CD1c-positive myeloid dendritic cell (primary cell): ENCODE results near the gene FHIP1B.
"Not testable (repeated sequence)": the region's sequence is repeated elsewhere in the genome, so short reads cannot be mapped to it uniquely, and the experiment has no call there.

Experiments used
- DNase-seq: peaks from one replicate; pipeline ENCODE4 v3.0.0-alpha.2; 2016; ENCODE audit errors: extremely low spot score

Gene FHIP1B

GRCh38 chr11:6234387-6235107 is at the start of gene FHIP1B:
TSS of gene FHIP1B (minus strand) at chr11:6234636. CDS start at chr11:6224516, 10,120 bp downstream.
- peak; percentile 99 for DNase-seq

DNA sequence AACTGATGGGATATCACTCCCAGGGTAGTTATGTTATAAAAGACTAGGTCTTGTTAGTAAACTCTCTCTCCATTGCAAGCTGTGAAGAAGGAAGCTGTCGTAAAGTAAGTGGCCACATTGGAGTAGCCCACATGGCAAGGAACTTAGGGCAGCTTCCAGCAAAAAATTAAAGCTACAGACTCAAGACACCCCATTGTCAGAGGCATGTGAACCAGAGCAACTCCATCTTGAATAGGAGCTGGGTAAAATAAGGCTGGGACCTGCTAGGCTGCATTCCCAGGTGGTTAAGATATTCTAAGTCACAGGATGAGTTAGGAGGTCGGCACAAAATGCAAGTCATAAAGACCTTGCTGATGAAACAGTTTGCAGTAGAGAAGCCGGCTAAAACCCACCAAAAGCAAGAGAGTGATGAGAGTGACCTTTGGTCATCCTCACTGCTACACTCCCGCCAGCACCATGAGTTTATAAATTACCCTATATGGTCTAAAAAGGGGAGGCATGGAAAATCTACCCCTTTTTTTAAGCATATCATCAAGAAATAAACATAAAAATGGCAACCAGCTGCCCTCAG is 49.1 kb upstream of the FHIP1B start:
- no peak for DNase-seq

DNA sequence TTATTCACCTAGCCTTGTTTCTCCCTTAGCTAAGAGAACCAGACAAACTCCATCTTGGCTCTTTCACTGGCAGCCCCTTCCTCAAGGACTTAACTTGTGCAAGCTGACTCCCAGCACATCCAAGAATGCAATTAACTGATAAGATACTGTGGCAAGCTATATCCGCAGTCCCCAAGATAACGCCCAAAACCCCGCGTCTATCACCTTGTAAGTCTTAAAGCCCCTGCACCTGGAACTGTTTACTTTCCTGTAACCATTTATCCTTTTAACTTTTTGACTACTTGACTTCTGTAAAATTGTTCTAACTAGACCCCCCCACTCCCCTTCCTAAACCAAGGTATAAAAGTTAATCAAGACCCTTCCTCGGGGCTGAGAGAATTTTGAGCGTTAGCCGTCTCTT is 46.4 kb upstream of the FHIP1B start:
- DNase-seq, result not testable (repeated sequence)

GRCh38 chr11:6273188-6273587 is 38.8 kb upstream of the FHIP1B start:
- no peak for DNase-seq

- no peak for DNase-seq
Measured at GRCh38 chr11:6271598-6271997, 37.2 kb upstream of the FHIP1B start.

- no peak for DNase-seq
Measured at GRCh38 chr11:6270584-6271246, 36.3 kb upstream of the FHIP1B start.

GRCh38 chr11:6269994-6270393 is 35.6 kb upstream of the FHIP1B start:
- DNase-seq, result peak; percentile 11

GRCh38 chr11:6268820-6269219 is 34.4 kb upstream of the FHIP1B start:
- no peak for DNase-seq

DNA sequence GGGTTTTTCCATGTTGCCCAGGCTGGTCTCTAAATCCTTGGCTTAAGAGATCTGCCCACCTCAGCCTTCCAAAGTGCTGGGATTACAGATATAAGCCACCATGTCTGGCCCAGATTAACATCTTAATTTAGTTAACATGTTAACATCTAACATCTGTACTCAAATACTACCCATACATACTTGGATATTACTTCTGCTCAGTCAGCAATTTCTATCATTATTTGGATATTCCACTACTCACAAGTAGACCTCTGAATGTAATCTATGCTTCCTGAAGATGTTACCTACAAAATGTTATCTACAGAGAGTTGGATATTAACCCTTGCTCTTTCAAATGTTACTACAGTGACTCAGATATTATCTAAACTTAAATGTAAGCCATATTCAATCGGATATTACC is 29.2 kb upstream of the FHIP1B start:
- DNase-seq, result no peak

DNA sequence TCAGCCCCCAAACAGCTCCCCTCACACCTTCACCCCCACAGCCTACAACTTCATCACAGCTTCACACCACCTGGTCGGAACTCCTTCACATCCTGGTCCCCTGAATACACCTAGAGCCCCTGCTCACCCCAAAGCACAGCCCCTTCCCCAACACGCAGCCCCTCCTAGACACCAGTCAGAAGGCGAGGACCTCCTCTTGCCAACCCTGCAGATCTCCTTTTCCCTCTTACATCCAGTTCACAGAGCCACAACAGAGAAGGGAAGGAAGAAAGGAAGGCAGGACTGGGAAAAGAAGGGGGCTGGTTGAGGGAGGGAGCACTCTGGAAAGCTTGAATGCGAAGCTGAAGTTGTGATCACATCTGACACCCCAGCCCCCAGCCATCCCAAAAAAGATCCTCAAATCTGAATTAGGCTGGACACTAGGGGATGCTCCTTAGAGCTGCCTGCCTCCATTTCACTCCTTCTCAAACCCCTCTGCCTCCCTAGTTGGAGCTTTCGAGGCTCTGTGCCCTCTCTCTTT is 25.8 kb upstream of the FHIP1B start:
- DNase-seq, result no peak

- DNase-seq, result peak; percentile 40
Measured at GRCh38 chr11:6258571-6259081, 24.2 kb upstream of the FHIP1B start.

- DNase-seq, result no peak
Measured at GRCh38 chr11:6258141-6258540, 23.7 kb upstream of the FHIP1B start.

DNA sequence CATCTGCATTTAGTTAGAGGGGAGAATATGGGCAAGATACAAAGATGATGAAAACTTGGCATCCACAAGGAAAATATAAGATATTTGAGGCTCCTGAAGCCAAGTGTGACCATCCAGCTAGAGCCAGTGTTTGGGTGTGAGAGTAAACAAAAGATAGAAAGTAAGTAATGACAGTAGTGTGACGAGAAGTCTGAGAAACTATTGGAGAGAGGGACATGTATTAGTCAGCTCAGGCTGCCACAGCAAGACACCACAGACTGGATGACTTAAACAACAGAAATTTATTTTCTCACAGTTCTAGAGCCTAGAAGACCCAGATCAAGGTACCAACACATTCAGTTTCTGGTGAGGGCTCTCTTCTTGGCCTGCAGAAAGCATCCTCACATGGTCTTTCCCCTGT is 18.8 kb upstream of the FHIP1B start:
- DNase-seq, result no peak

DNA sequence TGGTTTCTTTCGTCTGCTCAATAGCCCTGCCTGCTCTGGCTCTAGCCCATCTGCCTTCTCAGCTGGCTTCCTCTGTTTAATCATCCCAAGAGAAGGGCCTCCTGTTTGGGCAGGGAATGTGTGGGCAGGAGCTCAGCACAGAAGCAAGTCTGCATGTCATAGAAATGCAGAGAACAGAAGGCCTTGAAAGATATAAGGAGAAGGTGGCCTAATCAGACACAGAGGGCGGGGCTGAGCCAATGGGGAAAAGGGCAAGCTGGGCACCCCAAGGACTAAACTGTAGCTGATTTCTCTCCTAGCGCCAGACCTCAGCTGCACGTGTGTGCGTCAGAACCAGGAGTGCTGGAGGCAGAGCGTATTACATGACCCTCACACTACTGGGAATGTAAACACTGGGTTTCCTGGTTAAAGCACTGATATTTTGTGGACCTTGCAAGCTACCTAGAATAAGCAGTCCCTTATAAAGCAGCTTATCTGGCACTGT is 17.6 kb upstream of the FHIP1B start:
- no peak for DNase-seq

DNA sequence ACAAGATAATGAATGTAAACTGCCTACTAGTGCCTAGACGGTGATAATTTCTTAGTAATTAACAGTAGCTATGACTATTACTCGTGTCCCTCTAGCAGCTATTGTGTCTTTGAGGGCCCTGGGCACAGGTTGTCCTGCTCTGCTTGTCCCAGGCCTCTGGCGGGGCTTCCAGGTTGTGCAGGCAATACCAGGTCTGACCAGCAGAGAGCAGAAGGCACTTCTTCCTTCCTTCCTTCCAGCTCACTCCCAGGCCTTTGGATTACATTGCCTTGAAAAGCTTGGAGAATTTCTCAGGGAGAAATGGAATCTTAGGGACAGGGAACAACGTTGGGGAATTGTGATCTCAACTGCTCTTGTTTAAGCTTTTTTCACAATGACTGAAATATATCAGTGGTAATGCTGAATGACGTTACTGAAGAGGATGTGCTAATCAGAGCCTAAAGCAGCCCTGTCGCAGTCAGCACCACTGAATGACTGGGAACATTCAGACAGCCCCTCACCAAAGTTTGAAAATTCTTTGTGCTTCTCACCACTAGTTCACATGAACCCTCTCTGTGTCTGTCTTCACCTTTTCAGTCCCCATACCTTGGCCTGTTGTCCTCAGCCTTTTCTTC is 16.8 kb upstream of the FHIP1B start:
- DNase-seq, result peak; percentile 41

- no peak for DNase-seq
Measured at GRCh38 chr11:6249770-6250555, 15.5 kb upstream of the FHIP1B start.

DNA sequence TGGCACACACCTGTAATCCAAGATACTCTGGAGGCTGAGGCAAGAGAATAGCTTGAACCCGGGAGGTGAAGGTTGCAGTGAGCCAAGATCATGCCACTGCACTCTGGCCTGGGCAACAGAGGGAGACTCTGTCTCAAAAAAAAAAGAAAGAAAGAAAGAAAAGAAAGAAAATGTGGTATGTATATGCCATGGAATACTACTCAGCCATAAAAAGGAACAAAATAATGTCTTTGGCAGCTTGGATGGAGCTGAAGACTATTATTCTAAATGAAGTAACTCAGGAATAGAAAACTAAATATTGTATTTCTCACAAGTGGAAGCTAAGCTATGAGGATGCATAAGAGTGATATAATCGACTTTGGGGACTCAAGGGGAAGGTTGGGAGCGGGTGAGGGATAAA is 14.5 kb upstream of the FHIP1B start:
- DNase-seq, result not testable (repeated sequence)

DNA sequence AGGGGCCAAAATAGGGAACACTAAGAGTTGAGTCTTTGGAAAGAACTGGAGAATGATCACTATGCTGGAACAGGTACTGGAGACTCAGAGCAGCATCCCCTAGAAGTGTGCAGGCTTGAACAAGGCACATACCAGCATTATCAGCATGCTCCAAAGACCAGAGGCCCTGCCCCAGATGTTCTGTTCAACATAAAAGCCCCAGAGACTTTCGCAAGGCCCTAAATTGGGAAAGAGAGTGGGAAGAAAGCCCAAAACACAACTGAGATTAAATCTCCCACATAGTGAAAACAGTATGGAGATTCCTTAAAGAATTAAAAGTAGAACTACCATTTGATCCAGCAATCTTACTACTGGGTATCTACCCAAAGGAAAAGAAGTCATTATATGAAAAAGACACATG is 13.8 kb upstream of the FHIP1B start:
- no peak for DNase-seq

- no peak for DNase-seq
Measured at GRCh38 chr11:6245536-6245935, 11.1 kb upstream of the FHIP1B start.

GRCh38 chr11:6241316-6241715 is 6.9 kb upstream of the FHIP1B start:
- DNase-seq, result no peak

DNA sequence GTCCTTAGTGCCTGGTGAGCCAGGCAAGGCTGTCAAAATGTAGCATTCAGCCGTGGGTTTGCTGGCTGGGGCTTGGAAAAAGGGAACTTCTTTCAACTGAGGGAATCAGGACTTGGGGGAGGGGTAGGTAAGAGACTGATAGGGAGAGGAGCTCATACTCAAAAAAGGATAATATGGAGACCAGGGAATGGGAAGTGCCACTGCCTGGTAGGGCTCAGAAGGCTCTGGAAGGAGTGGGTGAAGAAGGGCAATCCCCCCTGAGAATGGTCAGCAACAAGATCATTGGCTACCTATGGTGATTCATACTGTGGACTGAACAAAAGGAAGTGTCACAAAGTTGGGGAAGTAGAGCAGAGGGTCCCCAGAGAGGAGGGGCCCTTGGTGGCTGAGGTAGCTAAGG is 6.3 kb upstream of the FHIP1B start:
- DNase-seq, result peak; percentile 47
